ENCODE results near the gene WDR86.
A peak's percentile ranks its signal among the peaks of the same experiment; 100 is the strongest.

The WDR86 gene

GRCh38 chr7:151448261-151449252 is 38.7 kb upstream of the WDR86 start:
- peak; percentile 46 for DNase-seq (ENCODE audit: low read depth)
- H3K4me3 ChIP-seq (ENCODE audit: low read length) = peak overlapping the region; percentile 54
- peak; percentile 77 for TF ChIP-seq CTCF (conservative IDR thresholded peaks at IDR 0.05; ENCODE audit: low read length)

GRCh38 chr7:151447901-151448260 is 38.0 kb upstream of the WDR86 start:
- no peak for TF ChIP-seq CTCF (conservative IDR thresholded peaks at IDR 0.05; ENCODE audit: low read length)
- no peak for DNase-seq (ENCODE audit: low read depth)
- H3K4me3 ChIP-seq (ENCODE audit: low read length) = peak overlapping the region; percentile 39

GRCh38 chr7:151447312-151447711 is 37.5 kb upstream of the WDR86 start:
- H3K4me3 ChIP-seq (ENCODE audit: low read length) = no peak overlapping the region
- TF ChIP-seq CTCF (conservative IDR thresholded peaks at IDR 0.05; ENCODE audit: low read length) = no peak
- no peak for DNase-seq (ENCODE audit: low read depth)

- no peak for DNase-seq (ENCODE audit: low read depth)
- TF ChIP-seq CTCF (conservative IDR thresholded peaks at IDR 0.05; ENCODE audit: low read length) = no peak
- no peak overlapping the region for H3K4me3 ChIP-seq (ENCODE audit: low read length)
These were observed 36.6 kb upstream of the WDR86 start for GRCh38 chr7:151446412-151446811.

- DNase-seq (ENCODE audit: low read depth) = no peak
- no peak overlapping the region for H3K4me3 ChIP-seq (ENCODE audit: low read length)
- no peak for TF ChIP-seq CTCF (conservative IDR thresholded peaks at IDR 0.05; ENCODE audit: low read length)
These were observed 34.8 kb upstream of the WDR86 start for GRCh38 chr7:151444632-151445031.

GRCh38 chr7:151442776-151443496 is 33.1 kb upstream of the WDR86 start:
- TF ChIP-seq CTCF (conservative IDR thresholded peaks at IDR 0.05; ENCODE audit: low read length) = no peak
- no peak for DNase-seq (ENCODE audit: low read depth)
- no peak overlapping the region for H3K4me3 ChIP-seq (ENCODE audit: low read length)

Measured in AG10803 (cell line).